Lung (tissue), 12 donors: ENCODE results near the gene REEP3. TPM values are rescaled to one million over a fixed set of nuclear protein-coding genes. Genes with fewer than 3 reads are reported as not detected.

ENCODE experiments used
- ATAC-seq: fragments of 200-7000 bp; cut with Tn5 transposase; one replicate; pipeline ENCODE4 v1.9.1; 2020; ENCODE audit warnings: moderate number of reproducible peaks; ENCODE audit not compliant: insufficient read depth, low FRiP score
- DNase-seq, 3 donors: peaks; one replicate each; pipeline ENCODE4 v3.0.0-alpha.2; 2013 to 2017
- H3K27ac ChIP-seq, 2 donors: one replicate each; pipeline ENCODE4 v1.5.1; 2013; ENCODE audit warnings: mild to moderate bottlenecking in 2 of 2, moderate library complexity in 2 of 2, control low read depth in 1 of 2, inconsistent platforms in 1 of 2, low read depth in 1 of 2, low read length in 1 of 2
- H3K27me3 ChIP-seq, 3 donors: one replicate each; pipeline ENCODE4 v1.5.1; 2013; ENCODE audit warnings: low read length in 2 of 3; ENCODE audit not compliant: control insufficient read depth in 3 of 3, insufficient read depth in 3 of 3
- H3K36me3 ChIP-seq, 4 donors: one replicate each; pipeline ENCODE4 v1.5.1; 2013; ENCODE audit warnings: low read length in 4 of 4, mild to moderate bottlenecking in 1 of 4, moderate library complexity in 1 of 4; ENCODE audit not compliant: control insufficient read depth in 4 of 4, insufficient read depth in 4 of 4
- H3K4me1 ChIP-seq, 5 donors: one replicate each; pipeline ENCODE4 v1.5.1; 2013; ENCODE audit warnings: low read length in 5 of 5, mild to moderate bottlenecking in 2 of 5, moderate library complexity in 1 of 5; ENCODE audit not compliant: control insufficient read depth in 5 of 5, insufficient read depth in 5 of 5
- H3K4me3 ChIP-seq: one replicate; pipeline ENCODE4 v1.5.1; 2013; ENCODE audit warnings: mild to moderate bottlenecking, control low read depth, moderate library complexity
- H3K9ac ChIP-seq, 2 donors: one replicate each; pipeline ENCODE4 v1.5.1; 2013; ENCODE audit warnings: low read length in 2 of 2, control low read depth in 1 of 2; ENCODE audit not compliant: insufficient read depth in 1 of 2
- H3K9me3 ChIP-seq, 4 donors: one replicate each; pipeline ENCODE4 v1.5.1; 2013; ENCODE audit warnings: low read length in 3 of 4, mild to moderate bottlenecking in 1 of 4, moderate library complexity in 1 of 4; ENCODE audit not compliant: control insufficient read depth in 4 of 4, insufficient read depth in 3 of 4
- WGBS, 2 donors: extraction: QIAGEN DNeasy Blood & Tissue Kit; methylation state at CpG; one replicate each; pipeline ENCODE4 v1.1.7; 2013; 5-methylcytosine and 5-hydroxymethylcytosine counted together
- polyA plus RNA-seq, 2 donors: library from polyadenylated mRNA; stranded (reverse); fragments of 200-250 nt; gene quantifications; one replicate each; pipeline ENCODE4 v1.2.1, GENCODE V29; 2013
- total RNA-seq, 2 donors: library from RNA; depleted of rRNA in 1 of 2; stranded (reverse); fragments of >200 nt in 1 of 2; gene quantifications; one replicate each; pipeline ENCODE4 v1.2.1, GENCODE V29; 2014 to 2021
- TF ChIP-seq, protein P1 (sequence below): IDR thresholded peaks from 2 replicates; pipeline ENCODE4 v1.5.1; 2012; ENCODE audit warnings: mild to moderate bottlenecking; ENCODE audit errors: control extremely low read depth, extremely low read depth
- donor health status: control.
- donor health status: control.
- donor health status: Bipolar disorder and iron deficiency.
- donor health status: healthy.
- donor health status: DM: yes; HTN: yes; CAD: no.

REEP3 gene
- total and polyA plus RNA-seq, 4 donors = 11.5 to 45.9 (median 24.5) TPM

DNA sequence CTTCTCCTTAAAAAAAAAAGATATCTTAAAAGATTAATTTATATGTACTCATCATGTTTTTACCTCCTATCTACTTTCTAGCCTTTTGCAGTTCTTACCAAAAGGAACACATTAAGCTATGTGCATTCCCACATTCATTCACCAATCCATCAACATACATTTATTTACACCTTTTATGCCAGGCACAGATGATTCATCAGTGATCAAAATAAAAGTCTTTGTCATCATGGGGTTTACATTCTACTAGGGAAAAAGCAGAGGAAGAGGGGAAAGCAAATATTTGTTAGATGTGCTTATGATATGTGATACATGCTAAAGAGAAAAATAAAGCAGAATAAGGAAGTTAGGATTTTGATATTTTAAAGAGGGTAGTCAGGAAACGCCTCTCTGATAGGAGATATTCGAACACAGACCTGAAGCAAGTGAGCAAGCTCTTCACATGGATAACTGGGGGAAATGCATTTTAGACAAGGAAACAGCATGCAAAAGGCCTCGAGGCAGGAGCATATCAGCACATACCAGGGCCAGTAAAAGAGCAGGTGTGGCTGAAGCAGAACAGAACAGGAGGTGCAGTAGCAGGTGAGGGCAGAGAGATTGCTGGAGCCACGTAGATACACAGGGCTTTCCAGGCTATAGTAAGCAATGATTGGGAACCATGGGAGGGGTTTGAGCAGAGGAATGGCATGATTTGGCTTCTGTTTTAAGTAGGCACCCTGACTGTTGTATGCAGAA, 67.4 kb downstream of the REEP3 start:
- H3K4me1 ChIP-seq = peaks cover 0 to 25% (median 8%) of the 10 kb centered on the region in 5 donors
- 47 to 59% methylated on average over 4 of the region's 4 CpGs for WGBS, 2 donors
- H3K9me3 ChIP-seq = no peaks in the 10 kb centered on the region
- TF ChIP-seq, protein P1, sequence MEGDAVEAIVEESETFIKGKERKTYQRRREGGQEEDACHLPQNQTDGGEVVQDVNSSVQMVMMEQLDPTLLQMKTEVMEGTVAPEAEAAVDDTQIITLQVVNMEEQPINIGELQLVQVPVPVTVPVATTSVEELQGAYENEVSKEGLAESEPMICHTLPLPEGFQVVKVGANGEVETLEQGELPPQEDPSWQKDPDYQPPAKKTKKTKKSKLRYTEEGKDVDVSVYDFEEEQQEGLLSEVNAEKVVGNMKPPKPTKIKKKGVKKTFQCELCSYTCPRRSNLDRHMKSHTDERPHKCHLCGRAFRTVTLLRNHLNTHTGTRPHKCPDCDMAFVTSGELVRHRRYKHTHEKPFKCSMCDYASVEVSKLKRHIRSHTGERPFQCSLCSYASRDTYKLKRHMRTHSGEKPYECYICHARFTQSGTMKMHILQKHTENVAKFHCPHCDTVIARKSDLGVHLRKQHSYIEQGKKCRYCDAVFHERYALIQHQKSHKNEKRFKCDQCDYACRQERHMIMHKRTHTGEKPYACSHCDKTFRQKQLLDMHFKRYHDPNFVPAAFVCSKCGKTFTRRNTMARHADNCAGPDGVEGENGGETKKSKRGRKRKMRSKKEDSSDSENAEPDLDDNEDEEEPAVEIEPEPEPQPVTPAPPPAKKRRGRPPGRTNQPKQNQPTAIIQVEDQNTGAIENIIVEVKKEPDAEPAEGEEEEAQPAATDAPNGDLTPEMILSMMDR = no peak
- DNase-seq (no peak), ATAC-seq (no peak)
- H3K4me3 ChIP-seq = no peak overlapping the region
- H3K27me3 ChIP-seq = no peaks in the 10 kb centered on the region
- H3K36me3 ChIP-seq = no peaks in the 10 kb centered on the region
- peak overlapping the region in 1 of 2 donors; percentile 62 for H3K27ac ChIP-seq
- no peak overlapping the region for H3K9ac ChIP-seq

DNA sequence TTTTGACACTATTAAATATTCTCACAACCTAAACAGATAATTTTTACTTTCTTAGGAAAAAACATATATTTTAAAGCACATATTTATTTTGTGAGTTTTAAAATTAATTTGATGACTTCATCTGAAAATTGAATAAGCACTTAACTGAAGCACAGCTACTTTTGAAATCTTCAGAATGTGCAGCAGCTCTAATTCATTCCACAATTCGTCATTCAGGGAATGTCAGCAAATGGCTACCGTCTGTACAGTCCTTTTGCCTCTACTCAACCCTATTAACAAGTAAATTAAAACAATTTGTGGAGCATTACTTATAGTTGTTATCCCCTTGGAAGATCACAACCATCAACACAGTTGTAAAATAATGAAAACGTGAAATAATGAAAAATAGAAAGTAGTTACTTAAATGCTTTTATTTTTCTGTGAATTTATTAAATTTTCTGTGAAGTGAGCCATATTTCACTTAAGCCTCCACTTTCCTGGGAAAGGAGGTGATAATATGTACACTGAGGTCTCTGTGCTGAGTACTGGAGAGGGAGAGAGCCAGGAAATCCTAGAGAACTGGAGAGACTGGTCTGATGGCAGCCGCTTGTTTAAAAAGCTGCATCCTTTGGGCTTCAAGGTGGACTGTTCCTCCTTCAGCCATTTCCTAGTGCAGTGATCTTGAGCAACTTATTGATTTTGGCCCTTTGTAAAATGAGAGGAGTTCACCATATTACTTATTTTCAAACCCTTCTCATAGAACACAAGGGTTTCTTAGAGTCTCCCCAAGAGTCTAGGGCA, 70.6 kb downstream of the REEP3 start:
- ATAC-seq = no peak
- 79 to 86% methylated on average over 4 of the region's 4 CpGs for WGBS, 2 donors

GRCh38 chr10:63593576-63593975, 72.4 kb downstream of the REEP3 start:
- Histone ChIP-seq H3K4me1 (peaks cover 0 to 5% (median 0%) of the 10 kb centered on the region in 5 donors), H3K27me3 (no peaks in the 10 kb centered on the region), H3K9me3 (no peaks in the 10 kb centered on the region), H3K9ac (no peak overlapping the region), H3K4me3 (no peak overlapping the region), H3K36me3 (peaks cover 0 to 10% (median 5%) of the 10 kb centered on the region in 4 donors), H3K27ac (no peak overlapping the region)
- no peak for DNase-seq
- 79 to 85% methylated on average over 4 of the region's 4 CpGs for WGBS, 2 donors
- ATAC-seq = no peak
- TF ChIP-seq, protein P1 = no peak

More for the DNA sequence above, 70.6 kb downstream of the REEP3 start:
- Histone ChIP-seq H3K27ac (no peak overlapping the region), H3K9me3 (no peaks in the 10 kb centered on the region), H3K9ac (no peak overlapping the region), H3K4me3 (no peak overlapping the region), H3K36me3 (peaks cover 0 to 6% (median 1%) of the 10 kb centered on the region in 4 donors), H3K27me3 (no peaks in the 10 kb centered on the region), H3K4me1 (peaks cover 0 to 5% (median 0%) of the 10 kb centered on the region in 5 donors)
- DNase-seq = no peak
- TF ChIP-seq, protein P1 = no peak
